CD14-positive monocyte (primary cell): ENCODE measurements around the gene WDTC1. TPM values are rescaled to one million over a fixed set of nuclear protein-coding genes. Genes with fewer than 3 reads are reported as not detected.
A peak's percentile ranks its signal among the peaks of the same experiment; 100 is the strongest.

ENCODE experiments used
- DNase-seq, 3 donors: peaks; one replicate each; pipeline ENCODE4 v3.0.0-alpha.2; 2011 to 2022
- H2AFZ ChIP-seq: 2 replicates; pipeline ENCODE4 v1.6.0; 2012; ENCODE audit warnings: mild to moderate bottlenecking, low read depth, low read length, inconsistent platforms; ENCODE audit not compliant: insufficient read depth, poor library complexity, severe bottlenecking
- H3K27ac ChIP-seq, 2 donors: 1 replicate in 1 of 2; 2 replicates in 1 of 2; pipeline ENCODE4 v1.5.1; 2012 to 2013; ENCODE audit warnings: low read length in 2 of 2, control low read depth in 1 of 2, inconsistent platforms in 1 of 2, low read depth in 1 of 2, mild to moderate bottlenecking in 1 of 2
- H3K27me3 ChIP-seq, 2 donors: one replicate each; pipeline versions ENCODE4 v1.6.0 to v1.6.1; 2011 to 2013; ENCODE audit warnings: low read length in 2 of 2; ENCODE audit not compliant: control insufficient read depth in 2 of 2, insufficient read depth in 2 of 2
- H3K36me3 ChIP-seq, 2 donors: replicated peaks in 1 of 2; 1 replicate in 1 of 2; 2 replicates in 1 of 2; pipeline versions ENCODE4 v1.5.1 to v1.6.1; 2012 to 2013; ENCODE audit warnings: low read length in 2 of 2, control low read depth in 1 of 2, inconsistent platforms in 1 of 2, mild to moderate bottlenecking in 1 of 2; ENCODE audit not compliant: insufficient read depth in 2 of 2, control insufficient read depth in 1 of 2
- H3K4me1 ChIP-seq, 2 donors: 1 replicate in 1 of 2; 2 replicates in 1 of 2; pipeline versions ENCODE4 v1.5.1 to v1.6.1; 2012 to 2013; ENCODE audit warnings: low read length in 2 of 2, control low read depth in 1 of 2, inconsistent platforms in 1 of 2, mild to moderate bottlenecking in 1 of 2, moderate library complexity in 1 of 2; ENCODE audit not compliant: insufficient read depth in 2 of 2, control insufficient read depth in 1 of 2
- H3K4me2 ChIP-seq: replicated peaks from 2 replicates; pipeline ENCODE3; 2012; ENCODE audit warnings: low read length, moderate library complexity, mild to moderate bottlenecking; ENCODE audit not compliant: poor library complexity, severe bottlenecking; ENCODE audit errors: extremely low read depth
- H3K4me3 ChIP-seq, 3 experiments: fragments of 200-600 bp in 1 of 3; sonication (generic) in 1 of 3; replicated peaks in 1 of 3; 1 replicate in 2 of 3; 2 replicates in 1 of 3; pipeline ENCODE4 v1.5.1; 2011 to 2013; ENCODE audit warnings: low read length in 3 of 3, mild to moderate bottlenecking in 3 of 3, control low read depth in 2 of 3, low read depth in 2 of 3, inconsistent platforms in 1 of 3, moderate library complexity in 1 of 3
- H3K79me2 ChIP-seq: 2 replicates; pipeline ENCODE4 v1.6.0; 2012; ENCODE audit warnings: mild to moderate bottlenecking, control low read depth, inconsistent platforms, low read length, moderate library complexity; ENCODE audit not compliant: insufficient read depth
- H3K9ac ChIP-seq: 2 replicates; pipeline ENCODE4 v1.6.0; 2017; ENCODE audit warnings: low read length, mild to moderate bottlenecking; ENCODE audit not compliant: insufficient read depth, poor library complexity, severe bottlenecking
- H3K9me3 ChIP-seq, 2 donors: replicated peaks in 1 of 2; 1 replicate in 1 of 2; 2 replicates in 1 of 2; pipeline versions ENCODE4 v1.5.1 to v1.6.1; 2012 to 2013; ENCODE audit warnings: low read length in 2 of 2, control low read depth in 1 of 2; ENCODE audit not compliant: control insufficient read depth in 1 of 2, insufficient read depth in 1 of 2
- H4K20me1 ChIP-seq: 2 replicates; pipeline ENCODE4 v1.6.0; 2012; ENCODE audit warnings: mild to moderate bottlenecking, low read length, control low read depth, moderate library complexity; ENCODE audit not compliant: insufficient read depth
- H3K27ac Mint-ChIP-seq, 7 donors: one replicate each; pipeline ENCODE4 v1.8.0; 2020; ENCODE audit warnings: mild to moderate bottlenecking in 7 of 7, mixed read lengths in 7 of 7, moderate library complexity in 6 of 7, inconsistent platforms in 2 of 7
- H3K27me3 Mint-ChIP-seq, 3 donors: one replicate each; pipeline ENCODE4 v1.8.0; 2021 to 2022; ENCODE audit warnings: low read depth in 3 of 3, mild to moderate bottlenecking in 3 of 3, mixed read lengths in 3 of 3, moderate library complexity in 3 of 3, inconsistent platforms in 1 of 3
- H3K36me3 Mint-ChIP-seq, 2 donors: one replicate each; pipeline ENCODE4 v1.8.0; 2020; ENCODE audit warnings: mixed read lengths in 2 of 2, inconsistent platforms in 1 of 2, mild to moderate bottlenecking in 1 of 2
- H3K4me1 Mint-ChIP-seq: one replicate; pipeline ENCODE4 v1.8.0; 2020; ENCODE audit warnings: mild to moderate bottlenecking, mixed read lengths
- H3K4me3 Mint-ChIP-seq, 2 donors: one replicate each; pipeline ENCODE4 v1.8.0; 2020; ENCODE audit warnings: mild to moderate bottlenecking in 2 of 2, mixed read lengths in 2 of 2, moderate library complexity in 1 of 2
- H3K9me3 Mint-ChIP-seq, 7 donors: one replicate each; pipeline ENCODE4 v1.8.0; 2020 to 2022; ENCODE audit warnings: mixed read lengths in 7 of 7, mild to moderate bottlenecking in 6 of 7, moderate library complexity in 6 of 7, inconsistent platforms in 2 of 7
- CTCF ChIP-seq: fragments of 200-600 bp; IDR thresholded peaks from one replicate; pipeline ENCODE4 v1.8.0; 2022; ENCODE audit warnings: antibody characterized with exemption, mild to moderate bottlenecking
- WGBS: methylation state at CpG from one replicate; pipeline ENCODE4 v1.1.5; 2013; ENCODE audit warnings: missing lambda C conversion rate; ENCODE audit not compliant: insufficient coverage; 5-methylcytosine and 5-hydroxymethylcytosine counted together
- intact Hi-C, 2 donors: fragments of 100-400 bp; cut with micrococcal nuclease; formaldehyde crosslinking; loops; one replicate each; pipeline versions ENCODE4 v1.15.0 to v1.15.1; 2023
- polyA plus RNA-seq, 3 donors: library from polyadenylated mRNA; depleted of rRNA in 1 of 3; unstranded in 2 of 3; stranded (reverse) in 1 of 3; fragments of 300-500 nt in 2 of 3; fragments of >200 nt in 1 of 3; fragmentation: Illumina TruSeq in 2 of 3; gene quantifications; 1 replicate in 2 of 3; 2 replicates in 1 of 3; pipeline ENCODE4 v1.2.3, GENCODE V29; 2012 to 2021

The WDTC1 gene
- polyA plus RNA-seq, 3 donors, result 2.1 to 26.6 (median 4.3) TPM

- H3K4me2 ChIP-seq, result no peak overlapping the region
- no peak overlapping the region for H2AFZ ChIP-seq
- H3K4me3 ChIP-seq, result no peak overlapping the region
- TF ChIP-seq CTCF, result peak; percentile 93
- H3K27me3 ChIP-seq, result no peaks in the 10 kb centered on the region
- peak in 2 of 3 donors; percentile 38 to 49 for DNase-seq
- H3K27me3 Mint-ChIP-seq, result peaks cover 0 to 3% (median 2%) of the 10 kb centered on the region in 3 donors
- H3K36me3 Mint-ChIP-seq, result peaks cover 67 to 86% of the 10 kb centered on the region in 2 donors
- peaks cover 68 to 85% of the 10 kb centered on the region in 2 donors for H3K36me3 ChIP-seq
- no peak overlapping the region for H3K4me3 Mint-ChIP-seq
- H3K9me3 ChIP-seq, result no peaks in the 10 kb centered on the region
- H3K9me3 Mint-ChIP-seq, result peaks cover 0 to 2% (median 0%) of the 10 kb centered on the region in 7 donors
- H3K4me1 ChIP-seq, result peaks cover 4 to 6% of the 10 kb centered on the region in 2 donors
- intact Hi-C loops, result no loop called here
- peaks cover 7% of the 10 kb centered on the region for H3K4me1 Mint-ChIP-seq
- no peak overlapping the region for H3K9ac ChIP-seq
- peaks cover 30% of the 10 kb centered on the region for H4K20me1 ChIP-seq
- H3K27ac Mint-ChIP-seq, result peak overlapping the region in 1 of 7 donors; percentile 66
- H3K79me2 ChIP-seq, result peaks cover 27% of the 10 kb centered on the region
- peak overlapping the region in 1 of 2 donors; percentile 48 for H3K27ac ChIP-seq
- 78% methylated on average over 10 of the region's 11 CpGs for WGBS
Measured at GRCh38 chr1:27332536-27333281, 98.3 kb downstream of the WDTC1 start.

- Histone ChIP-seq H3K79me2 (peaks cover 16% of the 10 kb centered on the region), H3K4me2 (no peak overlapping the region), H3K9me3 (no peaks in the 10 kb centered on the region), H3K9ac (no peak overlapping the region), H3K4me1 (peaks cover 5 to 8% of the 10 kb centered on the region in 2 donors), H3K27ac (no peak overlapping the region), H3K4me3 (no peak overlapping the region), H3K36me3 (peaks cover 63 to 74% of the 10 kb centered on the region in 2 donors), H2AFZ (no peak overlapping the region), H4K20me1 (peaks cover 20% of the 10 kb centered on the region), H3K27me3 (no peaks in the 10 kb centered on the region)
- Mint-ChIP-seq H3K4me3 (no peak overlapping the region), H3K9me3 (peaks cover 0 to 2% (median 0%) of the 10 kb centered on the region in 7 donors), H3K4me1 (peaks cover 7% of the 10 kb centered on the region), H3K36me3 (peaks cover 64 to 83% of the 10 kb centered on the region in 2 donors), H3K27me3 (peaks cover 0 to 2% (median 1%) of the 10 kb centered on the region in 3 donors), H3K27ac (peak overlapping the region in 1 of 7 donors; percentile 35)
- 98% methylated on average over 13 of the region's 17 CpGs for WGBS
- DNase-seq, result no peak
- TF ChIP-seq CTCF, result no peak
- intact Hi-C loops, result no loop called here
Measured at GRCh38 chr1:27333717-27334279, 99.4 kb downstream of the WDTC1 start.
